ENCODE data around the gene ZNF76.
A peak's percentile ranks its signal among the peaks of the same experiment; 100 is the strongest.
"Not testable (repeated sequence)": the region's sequence is repeated elsewhere in the genome, so short reads cannot be mapped to it uniquely, and the experiment has no call there.

Gene ZNF76

DNA sequence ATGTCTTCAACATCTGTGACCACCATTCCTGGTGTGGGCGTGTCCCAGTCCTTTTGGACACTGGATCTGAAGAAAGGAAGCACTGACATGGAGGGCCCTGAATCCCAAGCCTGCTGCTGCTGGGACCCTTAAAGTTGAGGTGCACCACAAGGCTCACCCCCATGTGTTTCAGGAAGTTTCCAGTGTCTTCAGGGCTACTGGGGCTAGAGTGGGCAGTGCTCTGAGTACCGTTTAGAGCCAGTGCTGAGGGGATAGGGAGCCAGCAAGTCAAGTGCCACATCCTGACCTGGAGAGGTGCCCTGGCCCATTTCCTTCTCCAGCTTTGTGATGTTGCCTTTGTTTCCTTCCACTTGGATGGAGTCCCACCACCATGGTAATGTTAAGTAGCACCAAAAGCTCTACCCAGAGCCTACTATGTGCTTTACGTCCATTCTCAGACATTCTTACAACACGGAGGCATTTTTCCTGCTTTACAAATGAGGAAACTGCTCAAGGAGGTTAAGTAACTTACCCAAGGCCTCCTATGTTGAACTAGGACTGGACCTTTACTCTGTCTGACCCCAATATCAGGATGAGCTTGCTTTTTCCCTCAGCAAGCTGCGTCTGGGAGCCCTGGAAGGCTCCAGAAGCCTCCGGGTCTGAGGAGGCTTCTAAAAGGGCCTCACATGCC is 37.5 kb downstream of the ZNF76 start:
- H3K4me3 Mint-ChIP-seq: peak overlapping the region; percentile 73
- peak overlapping the region; percentile 95 for H3K27ac Mint-ChIP-seq
- H3K9me3 Mint-ChIP-seq: no peaks in the 10 kb centered on the region
- no peaks in the 10 kb centered on the region for H3K27me3 Mint-ChIP-seq
- ATAC-seq: no peak
- peaks cover 56% of the 10 kb centered on the region for H3K4me1 Mint-ChIP-seq
- H3K36me3 Mint-ChIP-seq: peaks cover 39% of the 10 kb centered on the region

DNA sequence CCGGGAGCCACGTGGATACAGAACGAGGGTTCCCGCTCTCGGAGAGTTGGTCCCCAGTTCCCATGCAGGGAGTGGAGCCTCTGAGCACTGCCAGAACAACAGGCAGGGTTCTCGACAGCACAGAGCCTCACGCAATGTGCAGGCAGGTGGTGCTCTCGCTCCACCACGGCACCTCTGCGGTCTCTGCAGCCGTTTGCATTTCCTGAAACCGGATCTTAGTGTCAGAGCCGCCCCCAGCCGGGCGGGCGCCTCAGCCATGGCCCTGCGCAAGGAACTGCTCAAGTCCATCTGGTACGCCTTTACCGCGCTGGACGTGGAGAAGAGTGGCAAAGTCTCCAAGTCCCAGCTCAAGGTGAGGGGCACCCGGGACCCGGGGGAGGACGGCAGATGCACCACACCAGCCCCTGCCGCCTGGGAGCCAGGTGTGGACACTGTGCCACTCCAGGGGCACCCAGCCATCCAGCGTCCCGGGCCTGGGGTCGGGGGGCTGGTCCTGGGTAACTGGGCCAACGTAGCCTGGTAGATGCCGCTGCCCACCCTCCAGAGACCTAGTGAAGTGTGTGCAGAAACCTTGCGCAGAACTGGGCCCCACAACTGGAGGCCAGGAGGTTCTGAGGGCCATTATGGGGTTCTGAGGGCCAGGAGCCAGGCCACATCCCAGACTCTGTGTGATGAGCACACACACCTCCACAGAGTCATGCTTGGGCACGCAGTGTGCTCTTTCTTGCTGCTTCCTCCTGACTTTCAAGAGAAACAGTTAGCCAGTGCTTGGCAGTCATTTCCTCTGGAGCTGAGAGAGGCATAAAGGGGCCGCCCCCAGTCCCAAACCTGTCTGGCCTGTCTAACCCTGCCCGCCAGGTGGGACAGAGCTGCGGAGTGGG is 38.3 kb downstream of the ZNF76 start, which contains the start of gene DEF6:
TSS of gene DEF6 (plus strand) at position 218 of the 881 bp plus-strand sequence. CDS start at position 257, 39 bp downstream.
- peaks cover 32% of the 10 kb centered on the region for H3K36me3 Mint-ChIP-seq
- peaks cover 56% of the 10 kb centered on the region for H3K4me1 Mint-ChIP-seq
- peak within 1 kb of the TSS; percentile 95 for H3K27ac Mint-ChIP-seq
- H3K4me3 Mint-ChIP-seq: peak within 1 kb of the TSS; percentile 73
- ATAC-seq: peak; percentile 93
- no peaks in the 10 kb centered on the region for H3K27me3 Mint-ChIP-seq
- H3K9me3 Mint-ChIP-seq: no peaks in the 10 kb centered on the region

DNA sequence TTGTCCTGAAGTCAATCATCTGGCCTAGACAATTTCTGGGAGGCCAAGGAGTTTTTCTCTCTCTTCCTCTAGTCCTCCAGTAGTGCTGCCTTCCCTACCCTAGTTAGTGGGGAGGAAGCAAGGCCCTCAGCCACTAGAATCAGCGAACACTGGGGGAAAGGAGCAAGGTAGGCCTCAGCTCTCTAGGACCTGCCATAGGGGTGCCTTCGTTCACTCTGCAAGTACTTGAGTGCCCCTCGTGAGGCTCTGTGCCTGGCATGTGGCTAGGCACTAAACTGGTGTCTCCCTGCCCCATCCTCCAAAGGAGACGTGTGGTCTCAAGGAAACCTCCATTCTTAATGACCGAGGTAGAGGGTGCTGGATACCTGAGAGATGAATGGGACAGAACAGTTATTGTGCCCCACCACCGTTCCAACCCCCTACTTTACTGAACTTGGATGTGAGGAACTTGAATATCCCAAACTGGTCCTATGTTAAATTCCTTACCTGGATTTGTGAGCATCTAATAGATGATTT is 39.1 kb downstream of the ZNF76 start:
- no peak for ATAC-seq
- H3K9me3 Mint-ChIP-seq: no peaks in the 10 kb centered on the region

DNA sequence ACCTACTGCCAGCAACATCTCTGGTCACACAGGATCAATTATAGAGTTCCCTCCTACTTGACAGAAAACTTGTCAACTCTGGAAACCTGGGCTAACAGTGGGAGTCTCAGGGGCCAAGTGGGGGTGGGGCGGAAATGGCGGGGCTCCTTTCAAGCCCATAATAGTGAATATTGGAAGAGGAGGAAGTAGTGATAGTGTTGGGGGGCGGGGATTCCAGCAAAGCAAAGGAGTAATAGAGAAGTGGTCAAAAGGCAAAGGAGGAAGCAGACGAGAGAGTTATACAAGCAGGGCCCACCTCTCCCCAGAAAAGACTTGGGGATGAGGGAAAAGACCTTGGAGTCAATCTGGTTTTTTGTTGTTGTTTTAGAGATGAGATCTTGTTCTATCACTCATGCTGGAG is 40.1 kb downstream of the ZNF76 start:
- Mint-ChIP-seq H3K27ac (peak overlapping the region; percentile 95), H3K4me3 (peak overlapping the region; percentile 73), H3K4me1 (peaks cover 67% of the 10 kb centered on the region), H3K9me3 (no peaks in the 10 kb centered on the region), H3K27me3 (no peaks in the 10 kb centered on the region), H3K36me3 (peaks cover 26% of the 10 kb centered on the region)
- peak; percentile 47 for ATAC-seq

More for the DNA sequence above, 39.1 kb downstream of the ZNF76 start:
- Mint-ChIP-seq H3K4me1 (peaks cover 64% of the 10 kb centered on the region), H3K27ac (peak overlapping the region; percentile 95), H3K4me3 (peak overlapping the region; percentile 73), H3K27me3 (no peaks in the 10 kb centered on the region), H3K36me3 (peaks cover 27% of the 10 kb centered on the region)

DNA sequence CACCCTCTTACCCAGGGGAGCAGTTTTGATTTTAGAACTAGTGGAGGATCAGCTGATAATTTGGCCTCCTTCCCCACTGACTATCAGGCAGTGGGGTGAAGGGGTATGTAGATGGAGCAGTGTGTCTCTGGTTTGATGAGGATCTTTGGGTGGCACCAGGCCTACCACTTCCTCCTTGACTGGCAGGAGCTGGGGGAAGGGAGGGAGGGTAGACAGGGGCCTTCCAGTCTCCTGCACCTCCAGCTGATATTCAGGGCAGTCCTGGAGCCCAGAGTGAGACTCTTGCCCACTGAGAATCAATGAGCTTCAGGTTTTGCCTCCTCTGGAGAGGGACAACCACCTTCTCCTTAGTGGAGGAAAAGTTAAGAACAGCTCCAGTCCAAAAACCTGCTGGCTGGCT is 41.3 kb downstream of the ZNF76 start:
- no peaks in the 10 kb centered on the region for H3K9me3 Mint-ChIP-seq
- H3K4me3 Mint-ChIP-seq: peak overlapping the region; percentile 73
- H3K27me3 Mint-ChIP-seq: no peaks in the 10 kb centered on the region
- ATAC-seq: no peak
- peaks cover 67% of the 10 kb centered on the region for H3K4me1 Mint-ChIP-seq
- peak overlapping the region; percentile 95 for H3K27ac Mint-ChIP-seq
- peaks cover 15% of the 10 kb centered on the region for H3K36me3 Mint-ChIP-seq

DNA sequence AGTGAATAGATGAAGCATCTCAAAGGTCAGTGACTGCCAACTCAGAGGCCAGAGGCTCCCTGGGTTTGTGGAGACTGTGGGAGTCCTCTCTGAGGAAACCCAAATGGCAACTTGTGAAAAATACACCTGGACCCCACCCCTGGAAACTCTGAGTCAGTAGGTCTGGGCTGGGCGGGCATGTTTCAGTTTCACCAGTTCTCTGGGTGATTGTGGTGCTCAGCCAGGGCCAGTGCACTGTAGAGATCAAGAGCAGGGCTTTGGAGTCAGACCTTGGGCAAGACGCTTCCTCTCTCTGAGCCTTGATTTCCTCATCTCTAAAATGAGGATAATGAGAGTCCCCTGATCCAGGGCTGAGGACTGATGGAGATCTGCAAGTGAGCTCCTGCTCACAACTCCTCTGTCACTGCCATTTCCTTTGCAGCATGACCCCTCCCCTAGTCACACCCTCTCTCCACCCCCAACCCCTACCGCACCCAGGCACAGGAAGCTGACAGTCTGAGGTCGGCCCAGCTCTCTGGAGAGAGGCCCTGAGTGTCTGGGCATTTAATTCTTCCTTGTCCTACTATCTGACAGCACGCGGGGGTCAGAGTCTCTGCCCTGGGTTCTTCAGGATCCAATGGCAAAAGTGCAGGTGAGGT is 43.2 kb downstream of the ZNF76 start:
- ATAC-seq: peak; percentile 93
- peak overlapping the region; percentile 95 for H3K27ac Mint-ChIP-seq
- peaks cover 73% of the 10 kb centered on the region for H3K4me1 Mint-ChIP-seq
- H3K27me3 Mint-ChIP-seq: no peaks in the 10 kb centered on the region
- H3K4me3 Mint-ChIP-seq: peak overlapping the region; percentile 81
- peaks cover 21% of the 10 kb centered on the region for H3K36me3 Mint-ChIP-seq
- H3K9me3 Mint-ChIP-seq: no peaks in the 10 kb centered on the region

DNA sequence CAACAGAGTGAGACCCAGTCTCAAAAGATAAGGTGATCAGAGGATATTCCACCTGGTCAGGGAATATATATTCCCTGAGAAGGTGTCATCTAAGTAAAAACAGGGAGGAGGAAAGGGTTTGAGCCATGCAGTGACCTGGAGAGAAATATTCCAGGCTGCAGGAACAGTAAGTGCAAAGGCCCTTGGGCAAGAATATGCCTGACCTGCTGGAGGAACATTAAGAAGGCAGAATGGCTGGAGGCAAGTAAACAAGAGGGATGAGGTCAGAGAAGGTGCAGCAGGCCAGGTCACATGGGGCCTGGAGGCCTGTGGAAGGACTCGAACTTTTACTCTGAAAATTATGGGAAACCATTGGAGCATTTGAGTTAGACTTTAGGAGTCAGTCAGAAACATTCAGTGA is 44.8 kb downstream of the ZNF76 start:
- Mint-ChIP-seq H3K4me1 (peaks cover 73% of the 10 kb centered on the region), H3K36me3 (peaks cover 28% of the 10 kb centered on the region)

DNA sequence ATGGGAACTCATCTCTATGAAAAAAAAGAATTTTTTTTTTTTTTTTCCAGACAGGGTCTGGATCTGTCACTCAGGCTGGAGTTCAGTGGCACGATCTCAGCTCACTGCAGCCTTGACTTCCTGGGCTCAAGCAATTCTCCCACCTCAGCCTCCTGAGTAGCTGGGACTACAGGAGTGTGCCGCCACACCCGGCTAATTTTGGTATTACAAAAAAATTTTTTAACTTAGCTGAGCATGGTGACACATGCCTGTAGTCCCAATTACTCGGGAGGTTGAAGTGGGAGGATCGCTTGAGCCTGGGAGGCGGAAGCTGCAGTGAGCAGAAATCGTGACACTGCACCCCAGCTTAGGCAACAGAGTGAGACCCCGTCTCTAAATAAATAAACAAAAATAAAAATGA is 45.6 kb downstream of the ZNF76 start:
- no peaks in the 10 kb centered on the region for H3K9me3 Mint-ChIP-seq
- peaks cover 73% of the 10 kb centered on the region for H3K4me1 Mint-ChIP-seq
- no peak overlapping the region for H3K27ac Mint-ChIP-seq
- no peak overlapping the region for H3K4me3 Mint-ChIP-seq
- peaks cover 36% of the 10 kb centered on the region for H3K36me3 Mint-ChIP-seq
- no peak for ATAC-seq
- H3K27me3 Mint-ChIP-seq: no peaks in the 10 kb centered on the region

More for the DNA sequence above, 44.8 kb downstream of the ZNF76 start:
- peak overlapping the region; percentile 59 for H3K4me3 Mint-ChIP-seq
- ATAC-seq: no peak
- H3K27me3 Mint-ChIP-seq: no peaks in the 10 kb centered on the region
- H3K9me3 Mint-ChIP-seq: no peaks in the 10 kb centered on the region
- peak overlapping the region; percentile 95 for H3K27ac Mint-ChIP-seq

DNA sequence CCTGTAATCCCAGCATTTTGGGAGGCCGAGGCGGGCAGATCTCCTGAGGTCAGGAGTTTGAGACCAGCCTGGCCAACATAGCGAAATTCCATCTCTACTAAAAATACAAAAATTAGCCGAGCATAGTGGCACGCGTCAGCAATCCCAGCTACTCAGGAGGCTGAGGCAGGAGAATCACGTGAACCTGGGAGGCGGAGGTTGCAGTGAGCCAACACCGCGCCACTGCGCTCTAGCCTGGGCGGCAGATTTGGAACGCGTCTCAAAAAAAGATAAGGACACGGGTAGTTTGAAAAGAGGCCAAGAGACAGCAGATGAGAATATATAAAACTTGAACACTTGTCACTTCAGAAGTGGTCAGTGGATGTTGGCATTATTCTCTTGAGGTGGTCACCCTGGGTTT is 47.6 kb downstream of the ZNF76 start:
- ATAC-seq, H3K9me3 Mint-ChIP-seq, H3K4me3 Mint-ChIP-seq, H3K27ac Mint-ChIP-seq, H3K27me3 Mint-ChIP-seq: not testable (repeated sequence)
- peaks cover 75% of the 10 kb centered on the region for H3K4me1 Mint-ChIP-seq
- H3K36me3 Mint-ChIP-seq: peaks cover 34% of the 10 kb centered on the region

DNA sequence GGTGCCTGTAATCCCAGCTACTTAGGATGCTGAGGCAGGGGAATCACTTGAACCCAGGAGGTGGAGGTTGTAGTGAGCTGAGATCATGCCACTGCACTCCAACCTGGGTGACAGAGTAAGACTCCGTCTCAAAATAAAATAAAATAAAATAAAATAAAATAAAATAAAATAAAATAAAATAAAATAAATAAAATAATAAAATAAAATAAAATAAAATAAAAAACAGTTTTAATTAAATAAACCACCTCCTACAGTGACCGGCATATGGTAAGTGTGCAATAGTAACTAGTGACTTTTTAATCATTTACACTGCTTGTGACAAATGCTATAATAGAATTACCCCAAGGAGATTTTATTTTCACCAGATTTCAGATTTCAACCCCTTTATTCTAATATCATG is 49.0 kb downstream of the ZNF76 start:
- H3K27ac Mint-ChIP-seq: peak overlapping the region; percentile 92
- peaks cover 48% of the 10 kb centered on the region for H3K36me3 Mint-ChIP-seq
- H3K4me3 Mint-ChIP-seq, H3K9me3 Mint-ChIP-seq, ATAC-seq, H3K27me3 Mint-ChIP-seq: not testable (repeated sequence)
- H3K4me1 Mint-ChIP-seq: peaks cover 75% of the 10 kb centered on the region

DNA sequence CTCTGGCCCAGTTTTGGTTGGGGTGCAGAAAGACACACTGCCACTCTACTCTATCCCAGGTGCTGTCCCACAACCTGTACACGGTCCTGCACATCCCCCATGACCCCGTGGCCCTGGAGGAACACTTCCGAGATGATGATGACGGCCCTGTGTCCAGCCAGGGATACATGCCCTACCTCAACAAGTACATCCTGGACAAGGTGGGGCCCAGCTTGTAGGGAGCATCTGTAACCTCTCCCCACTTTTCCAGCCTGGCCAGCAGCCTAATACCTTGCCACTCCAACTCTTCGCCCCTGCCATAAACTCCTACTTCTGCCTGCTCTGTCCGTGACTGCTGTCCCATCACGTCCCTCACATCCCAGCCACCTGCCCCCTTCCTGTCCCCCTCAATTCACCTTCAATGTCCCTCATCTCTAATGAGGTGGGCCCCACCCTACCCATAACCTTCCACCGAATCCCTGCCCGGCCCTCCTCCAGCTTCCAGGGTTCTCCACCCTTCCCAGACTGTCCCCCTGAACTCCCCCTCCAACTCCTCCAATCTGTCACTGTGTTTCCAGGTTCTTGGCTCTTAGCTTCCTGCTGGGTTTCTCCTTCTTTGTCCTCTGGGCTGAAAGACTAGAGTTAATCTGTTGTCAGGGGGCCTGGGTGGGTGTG is 50.2 kb downstream of the ZNF76 start:
- Mint-ChIP-seq H3K4me3 (no peak overlapping the region), H3K27me3 (no peaks in the 10 kb centered on the region), H3K9me3 (no peaks in the 10 kb centered on the region), H3K27ac (peak overlapping the region; percentile 92), H3K36me3 (peaks cover 52% of the 10 kb centered on the region), H3K4me1 (peaks cover 74% of the 10 kb centered on the region)
- ATAC-seq: no peak

DNA sequence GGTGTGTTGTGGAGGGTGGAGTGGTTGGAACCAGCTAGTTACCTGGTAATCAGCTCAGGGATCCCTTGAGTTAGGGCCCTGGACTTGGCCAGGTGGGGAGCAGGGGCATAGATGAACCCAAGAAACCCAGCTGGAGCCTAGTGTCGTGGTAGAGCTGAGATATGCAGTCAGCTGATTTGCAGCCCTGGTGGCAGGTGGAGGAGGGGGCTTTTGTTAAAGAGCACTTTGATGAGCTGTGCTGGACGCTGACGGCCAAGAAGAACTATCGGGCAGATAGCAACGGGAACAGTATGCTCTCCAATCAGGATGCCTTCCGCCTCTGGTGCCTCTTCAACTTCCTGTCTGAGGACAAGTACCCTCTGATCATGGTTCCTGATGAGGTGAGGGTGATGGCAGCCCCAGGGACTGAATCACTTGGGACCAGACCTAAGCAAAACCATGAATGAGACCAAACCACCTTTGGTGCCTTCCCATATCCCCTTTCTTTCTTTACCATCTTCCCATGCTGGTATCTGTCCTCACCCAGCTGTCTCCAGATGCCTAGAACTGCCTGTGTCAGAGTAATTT is 50.8 kb downstream of the ZNF76 start:
- Mint-ChIP-seq H3K27me3 (no peaks in the 10 kb centered on the region), H3K4me1 (peaks cover 77% of the 10 kb centered on the region), H3K9me3 (no peaks in the 10 kb centered on the region), H3K27ac (peak overlapping the region; percentile 92), H3K36me3 (peaks cover 57% of the 10 kb centered on the region), H3K4me3 (no peak overlapping the region)
- ATAC-seq: peak; percentile 40

DNA sequence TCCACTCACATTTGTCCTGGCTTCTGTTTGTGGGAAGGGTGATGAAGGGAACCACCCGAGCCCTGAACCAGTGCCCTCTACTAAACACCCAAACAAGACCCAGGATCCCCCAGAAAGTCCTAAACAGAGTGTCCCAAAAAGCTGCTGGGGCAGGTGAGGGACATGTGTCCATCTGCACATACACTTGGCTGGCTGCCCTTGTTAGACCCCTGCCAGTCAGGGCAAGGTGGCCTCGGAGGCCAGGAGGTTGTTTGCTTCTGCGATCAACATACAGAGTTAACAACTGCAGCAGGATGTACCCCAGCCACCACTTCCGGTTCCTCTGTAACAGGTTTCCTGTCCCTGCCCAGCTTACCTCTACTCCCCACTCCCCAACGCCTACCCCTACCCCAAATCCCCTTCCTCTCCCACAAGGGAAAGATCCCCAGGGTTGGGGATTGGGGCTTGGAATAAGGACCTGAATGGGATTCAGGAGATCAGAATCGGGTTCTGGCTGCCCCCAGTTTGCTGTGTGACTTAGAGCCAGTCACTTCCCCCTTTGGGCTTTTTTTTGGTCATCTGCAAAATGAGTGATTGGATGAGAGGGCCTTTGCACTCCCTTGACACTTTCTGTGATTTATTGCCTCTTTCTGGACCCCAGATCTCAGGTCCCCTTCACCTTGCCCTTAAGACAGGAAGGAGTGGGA is 52.0 kb downstream of the ZNF76 start:
- Mint-ChIP-seq H3K27me3 (no peaks in the 10 kb centered on the region), H3K27ac (peak overlapping the region; percentile 92), H3K36me3 (peaks cover 61% of the 10 kb centered on the region), H3K9me3 (no peaks in the 10 kb centered on the region), H3K4me3 (peak overlapping the region; percentile 60), H3K4me1 (peaks cover 78% of the 10 kb centered on the region)
- peak; percentile 82 for ATAC-seq

Data from stimulated activated memory B cell treated with anti-CD40 and anti-IgM and Interleukin-4, amounts not matched to agents 10 μg/mL and 1 μg/mL and 100 μg/mL, for 72 hours (primary cell).